Progenitor cell of endocrine pancreas (in vitro differentiated cells): ENCODE data around the gene LPP. TPM values are rescaled to one million over a fixed set of nuclear protein-coding genes. Genes with fewer than 3 reads are reported as not detected.
A peak's percentile ranks its signal among the peaks of the same experiment; 100 is the strongest.

Experiments
- DNase-seq: peaks from one replicate; pipeline ENCODE4 v3.0.0; 2021; ENCODE audit warnings: low spot score; ENCODE audit not compliant: unreplicated experiment
- H3K27ac Mint-ChIP-seq: 2 replicates; pipeline ENCODE4 v1.8.0; 2021; ENCODE audit warnings: mild to moderate bottlenecking, moderate library complexity, mixed read lengths
- H3K27me3 Mint-ChIP-seq: 2 replicates; pipeline ENCODE4 v1.8.0; 2021; ENCODE audit warnings: mixed read lengths
- H3K36me3 Mint-ChIP-seq: 2 replicates; pipeline ENCODE4 v1.8.0; 2022; ENCODE audit warnings: mixed read lengths; ENCODE audit not compliant: insufficient read depth
- H3K4me1 Mint-ChIP-seq: 2 replicates; pipeline ENCODE4 v1.8.0; 2021; ENCODE audit warnings: low read depth, mixed read lengths
- H3K4me3 Mint-ChIP-seq: 2 replicates; pipeline ENCODE4 v1.8.0; 2021; ENCODE audit warnings: low read depth, mild to moderate bottlenecking, moderate library complexity, mixed read lengths
- H3K9me3 Mint-ChIP-seq: 2 replicates; pipeline ENCODE4 v1.8.0; 2021; ENCODE audit warnings: low read depth, mixed read lengths
- total RNA-seq: library from RNA; stranded (reverse); gene quantifications from 2 replicates; pipeline ENCODE4 v1.2.1, GENCODE V29; 2021
- TF ChIP-seq, protein P1 (sequence below): fragments of 200-600 bp; sonication (generic); IDR thresholded peaks from one replicate; pipeline ENCODE4 v1.5.0; 2021; ENCODE audit warnings: antibody characterized with exemption, mild to moderate bottlenecking; ENCODE audit not compliant: unreplicated experiment

Gene LPP
- total RNA-seq, 1 donor from 2014 or later = 131 TPM

DNA sequence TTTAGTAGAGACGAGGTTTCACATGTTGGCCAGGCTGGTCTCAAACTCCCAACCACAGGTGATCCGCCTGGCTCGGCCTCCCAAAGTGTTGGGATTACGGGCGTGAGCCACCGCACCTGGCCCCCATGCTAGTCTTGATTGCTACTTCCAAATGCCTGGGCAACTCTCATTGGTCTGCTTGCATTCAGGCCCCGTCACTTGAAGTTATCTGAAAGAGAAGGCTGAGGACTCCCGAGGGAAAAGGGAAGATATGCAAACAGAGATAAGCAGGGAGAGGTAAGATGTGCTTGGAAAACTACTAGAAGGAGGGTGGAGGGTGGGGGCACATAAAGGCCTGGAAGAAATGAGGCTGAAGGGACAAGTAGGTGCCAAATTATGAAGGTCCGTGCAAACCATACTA lies 4.4 kb upstream of the LPP start:
- Mint-ChIP-seq H3K4me1 (peaks cover 13% of the 10 kb centered on the region), H3K36me3 (no peaks in the 10 kb centered on the region), H3K27me3 (no peaks in the 10 kb centered on the region), H3K9me3 (no peaks in the 10 kb centered on the region), H3K4me3 (no peak overlapping the region), H3K27ac (no peak overlapping the region)
- no peak for DNase-seq
- TF ChIP-seq, protein P1, sequence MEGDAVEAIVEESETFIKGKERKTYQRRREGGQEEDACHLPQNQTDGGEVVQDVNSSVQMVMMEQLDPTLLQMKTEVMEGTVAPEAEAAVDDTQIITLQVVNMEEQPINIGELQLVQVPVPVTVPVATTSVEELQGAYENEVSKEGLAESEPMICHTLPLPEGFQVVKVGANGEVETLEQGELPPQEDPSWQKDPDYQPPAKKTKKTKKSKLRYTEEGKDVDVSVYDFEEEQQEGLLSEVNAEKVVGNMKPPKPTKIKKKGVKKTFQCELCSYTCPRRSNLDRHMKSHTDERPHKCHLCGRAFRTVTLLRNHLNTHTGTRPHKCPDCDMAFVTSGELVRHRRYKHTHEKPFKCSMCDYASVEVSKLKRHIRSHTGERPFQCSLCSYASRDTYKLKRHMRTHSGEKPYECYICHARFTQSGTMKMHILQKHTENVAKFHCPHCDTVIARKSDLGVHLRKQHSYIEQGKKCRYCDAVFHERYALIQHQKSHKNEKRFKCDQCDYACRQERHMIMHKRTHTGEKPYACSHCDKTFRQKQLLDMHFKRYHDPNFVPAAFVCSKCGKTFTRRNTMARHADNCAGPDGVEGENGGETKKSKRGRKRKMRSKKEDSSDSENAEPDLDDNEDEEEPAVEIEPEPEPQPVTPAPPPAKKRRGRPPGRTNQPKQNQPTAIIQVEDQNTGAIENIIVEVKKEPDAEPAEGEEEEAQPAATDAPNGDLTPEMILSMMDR = no peak

DNA sequence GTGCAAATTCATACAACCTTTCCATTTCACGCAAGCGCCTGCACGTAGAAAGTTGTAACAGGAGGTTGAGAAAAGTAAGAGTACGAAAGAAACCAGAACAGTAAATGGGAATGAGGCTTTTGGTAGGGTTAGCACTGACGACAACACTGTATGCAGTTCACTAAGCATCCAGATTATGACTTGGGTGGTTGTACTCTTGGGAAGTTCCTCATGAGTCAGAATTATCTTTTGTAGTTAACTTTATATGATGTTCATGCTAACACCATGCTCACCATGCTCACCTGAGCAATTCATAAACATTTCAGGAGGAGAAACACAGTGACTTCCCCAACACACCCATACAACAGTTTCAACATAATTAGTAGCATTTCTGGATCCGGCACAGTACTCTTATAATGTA lies 3.0 kb upstream of the LPP start:
- TF ChIP-seq, protein P1 = no peak
- DNase-seq = no peak
- H3K4me1 Mint-ChIP-seq = peaks cover 23% of the 10 kb centered on the region
- no peaks in the 10 kb centered on the region for H3K9me3 Mint-ChIP-seq
- H3K4me3 Mint-ChIP-seq = no peak overlapping the region
- H3K27me3 Mint-ChIP-seq = no peaks in the 10 kb centered on the region
- H3K36me3 Mint-ChIP-seq = no peaks in the 10 kb centered on the region
- no peak overlapping the region for H3K27ac Mint-ChIP-seq

DNA sequence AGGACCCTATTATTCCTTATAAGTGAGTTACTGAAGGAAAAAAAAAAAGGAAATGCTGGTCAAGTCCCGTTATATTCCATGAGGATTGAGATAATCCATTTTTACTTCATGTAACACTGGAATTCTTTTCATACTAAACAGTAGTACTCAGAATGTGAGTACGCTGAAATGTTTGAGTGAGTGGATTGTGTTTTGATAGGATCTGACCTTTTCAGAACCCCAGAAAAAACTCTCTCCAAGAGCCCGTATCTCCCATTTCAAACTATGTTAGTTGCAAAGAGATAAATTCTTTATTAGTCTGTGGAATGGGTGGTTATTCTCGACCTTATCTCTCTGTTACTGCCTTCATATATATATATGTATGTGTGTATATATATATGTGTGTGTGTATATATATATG lies 2.5 kb upstream of the LPP start:
- no peaks in the 10 kb centered on the region for H3K36me3 Mint-ChIP-seq
- H3K4me3 Mint-ChIP-seq = no peak overlapping the region
- no peaks in the 10 kb centered on the region for H3K9me3 Mint-ChIP-seq
- DNase-seq = no peak
- peaks cover 27% of the 10 kb centered on the region for H3K4me1 Mint-ChIP-seq
- H3K27me3 Mint-ChIP-seq = no peaks in the 10 kb centered on the region
- TF ChIP-seq, protein P1 = no peak
- no peak overlapping the region for H3K27ac Mint-ChIP-seq

DNA sequence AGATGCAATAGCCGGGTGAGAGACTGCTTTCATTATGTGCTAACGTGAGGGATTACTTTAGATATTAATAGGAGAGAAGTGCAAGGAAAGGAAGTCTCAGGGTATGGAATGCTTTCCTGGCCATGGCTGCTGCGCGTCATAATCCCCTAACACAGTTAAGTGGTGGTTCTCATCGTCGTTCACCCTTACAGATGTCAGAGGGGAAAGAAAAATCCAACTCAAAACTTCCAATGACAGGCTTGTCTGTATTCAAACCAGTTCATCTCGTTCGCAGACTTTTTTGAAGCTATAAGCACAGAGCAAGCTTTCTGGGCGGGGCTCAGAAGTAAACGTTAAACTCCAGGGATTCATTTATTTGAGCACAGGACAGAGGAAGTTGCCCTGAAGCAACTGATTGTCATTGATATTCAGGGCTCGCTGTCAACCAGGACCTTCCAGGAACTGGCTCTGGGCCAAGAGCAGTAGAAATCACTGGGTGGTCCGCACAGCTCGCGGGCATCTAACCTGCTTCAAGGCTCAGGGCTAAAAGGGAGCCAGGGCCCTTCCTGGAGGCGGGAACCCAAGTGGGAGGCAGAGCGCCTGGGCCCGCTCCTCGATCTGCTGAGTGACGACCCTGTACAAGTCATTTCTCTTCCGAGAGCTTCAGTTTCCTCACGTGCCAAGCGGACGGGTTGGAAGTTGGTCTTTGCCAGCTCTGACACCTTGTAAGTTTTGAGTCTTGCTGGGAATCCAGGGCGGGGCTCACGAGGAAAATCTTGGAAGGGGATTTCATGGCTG lies 1.1 kb upstream of the LPP start:
- Mint-ChIP-seq H3K36me3 (no peaks in the 10 kb centered on the region), H3K4me3 (peak overlapping the region; percentile 93)

DNA sequence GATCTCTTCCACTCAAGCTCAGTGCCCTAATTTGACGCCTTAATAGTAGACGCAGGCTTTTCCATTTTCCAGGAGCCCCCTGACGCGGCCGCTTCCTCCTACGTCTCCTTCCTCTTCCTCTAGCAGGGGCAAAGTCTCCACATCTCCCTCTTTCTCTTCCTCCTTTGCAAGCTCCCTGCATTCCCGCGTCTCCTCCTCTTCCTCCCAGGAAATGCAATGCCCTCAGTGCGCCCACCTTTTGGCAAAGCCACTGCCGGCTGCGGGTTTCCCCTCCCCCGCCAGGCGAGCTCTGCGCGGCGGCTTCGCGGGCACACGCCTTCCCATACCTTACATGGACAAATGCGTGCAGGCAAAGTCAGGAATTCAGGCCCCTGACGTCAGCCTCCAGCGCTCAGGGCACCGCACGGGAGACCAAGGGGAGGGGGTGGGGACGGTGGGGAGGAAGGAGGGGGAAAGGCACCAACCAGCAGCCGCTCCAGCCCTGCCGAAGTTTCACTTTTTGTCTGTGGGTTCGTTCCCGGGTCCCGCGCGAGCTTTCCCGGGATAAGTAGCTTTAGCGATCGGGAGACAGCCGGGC lies 432 bp upstream of the LPP start:
- H3K9me3 Mint-ChIP-seq = no peaks in the 10 kb centered on the region
- peak overlapping the region; percentile 93 for H3K4me3 Mint-ChIP-seq
- no peaks in the 10 kb centered on the region for H3K36me3 Mint-ChIP-seq
- H3K27ac Mint-ChIP-seq = peak overlapping the region; percentile 99
- peaks cover 41% of the 10 kb centered on the region for H3K4me1 Mint-ChIP-seq
- TF ChIP-seq, protein P1 = no peak
- DNase-seq = peak; percentile 77
- H3K27me3 Mint-ChIP-seq = no peaks in the 10 kb centered on the region

More for the DNA sequence above, 1.1 kb upstream of the LPP start:
- TF ChIP-seq, protein P1 = no peak
- no peaks in the 10 kb centered on the region for H3K27me3 Mint-ChIP-seq
- DNase-seq = no peak
- H3K27ac Mint-ChIP-seq = peak overlapping the region; percentile 99
- H3K4me1 Mint-ChIP-seq = peaks cover 36% of the 10 kb centered on the region
- H3K9me3 Mint-ChIP-seq = no peaks in the 10 kb centered on the region
